GM12801 (cell line): ENCODE measurements around the gene COQ9.

Experiments used
- CTCF ChIP-seq: IDR thresholded peaks from one replicate; pipeline ENCODE4 v1.5.1; 2011; ENCODE audit warnings: control low read depth; ENCODE audit not compliant: insufficient read length; ENCODE audit errors: extremely low read depth

The COQ9 gene

GRCh38 chr16:57452021-57452420, 4.7 kb downstream of the COQ9 start:
- no peak for TF ChIP-seq CTCF

- peak; percentile 94 for TF ChIP-seq CTCF
Observed at GRCh38 chr16:57462209-57462977, 15.1 kb downstream of the COQ9 start, which contains the start of gene POLR2C. Gene POLR2C, plus strand, starts transcription at chr16:57462679. Its CDS starts 46 bp downstream, at chr16:57462725.

GRCh38 chr16:57462978-57463362, 15.7 kb downstream of the COQ9 start:
- TF ChIP-seq CTCF: no peak

- TF ChIP-seq CTCF: no peak
Observed at GRCh38 chr16:57464523-57464922, 17.2 kb downstream of the COQ9 start.

- no peak for TF ChIP-seq CTCF
Observed at GRCh38 chr16:57468346-57468745, 21.1 kb downstream of the COQ9 start.

GRCh38 chr16:57469046-57469445, 21.8 kb downstream of the COQ9 start:
- TF ChIP-seq CTCF: no peak

GRCh38 chr16:57469917-57470470, 22.7 kb downstream of the COQ9 start:
- no peak for TF ChIP-seq CTCF
